CD4-positive, alpha-beta T cell treated with Interleukin-1 beta for 1 hour (primary cell): ENCODE data around the gene LPA.
A peak's percentile ranks its signal among the peaks of the same experiment; 100 is the strongest.
"Not testable (repeated sequence)": the region's sequence is repeated elsewhere in the genome, so short reads cannot be mapped to it uniquely, and the experiment has no call there.

Source experiments
- DNase-seq, 2 donors: peaks; one replicate each; pipeline ENCODE4 v3.0.0-alpha.2; 2020 to 2022

Gene LPA

GRCh38 chr6:160659562-160659961 is 4.5 kb downstream of the LPA start:
- no peak for DNase-seq

- DNase-seq: no peak
Observed at GRCh38 chr6:160634706-160635105, 29.4 kb downstream of the LPA start.

- DNase-seq: no peak
Observed at GRCh38 chr6:160595838-160596832, 67.9 kb downstream of the LPA start.

- DNase-seq: not testable (repeated sequence)
Observed at GRCh38 chr6:160595297-160595696, 68.8 kb downstream of the LPA start.

GRCh38 chr6:160586374-160586773 is 77.7 kb downstream of the LPA start:
- DNase-seq: no peak

- no peak for DNase-seq
Observed at GRCh38 chr6:160583794-160584193, 80.3 kb downstream of the LPA start.

GRCh38 chr6:160581406-160581805 is 82.7 kb downstream of the LPA start:
- no peak for DNase-seq

- DNase-seq: not testable (repeated sequence)
Observed at GRCh38 chr6:160578515-160578914, 85.6 kb downstream of the LPA start.

- no peak for DNase-seq
Observed at GRCh38 chr6:160573943-160574342, 90.1 kb downstream of the LPA start.

GRCh38 chr6:160571201-160571600 is 92.9 kb downstream of the LPA start:
- not testable (repeated sequence) for DNase-seq

- DNase-seq: no peak
Observed at GRCh38 chr6:160544802-160545201, 119.3 kb downstream of the LPA start.

GRCh38 chr6:160535270-160535669 is 128.8 kb downstream of the LPA start:
- no peak for DNase-seq

- peak; percentile 50 to 64 for DNase-seq
Observed at GRCh38 chr6:160534050-160534696, 129.9 kb downstream of the LPA start.

- DNase-seq: no peak
Observed at GRCh38 chr6:160532315-160532714, 131.8 kb downstream of the LPA start.

GRCh38 chr6:160531826-160532225 is 132.2 kb downstream of the LPA start:
- DNase-seq: no peak

- not testable (repeated sequence) for DNase-seq
Observed at GRCh38 chr6:160529524-160529923, 134.6 kb downstream of the LPA start.

GRCh38 chr6:160523223-160523622 is 140.9 kb downstream of the LPA start:
- DNase-seq: no peak

GRCh38 chr6:160520043-160520904 is 143.8 kb downstream of the LPA start:
- peak; percentile 66 to 78 for DNase-seq

- no peak for DNase-seq
Observed at GRCh38 chr6:160519603-160520042, 144.5 kb downstream of the LPA start.

- DNase-seq: no peak
Observed at GRCh38 chr6:160519133-160519532, 144.9 kb downstream of the LPA start.

- DNase-seq: no peak
Observed at GRCh38 chr6:160513836-160514235, 150.2 kb downstream of the LPA start.

- DNase-seq: no peak
Observed at GRCh38 chr6:160510976-160511617, 153.0 kb downstream of the LPA start.
